Neural progenitor cell (in vitro differentiated cells): ENCODE results near the gene PTPRN2. TPM values are rescaled to one million over a fixed set of nuclear protein-coding genes. Genes with fewer than 3 reads are reported as not detected.

Source experiments
- DNase-seq: peaks from one replicate; pipeline ENCODE4 v3.0.0-alpha.2; 2016; ENCODE audit warnings: low spot score
- H2AFZ ChIP-seq: fragments of 200-600 bp; sonication (generic); replicated peaks from 2 replicates; pipeline ENCODE4 v1.6.1; 2016; ENCODE audit warnings: antibody characterized with exemption
- H3F3A ChIP-seq: fragments of 200-600 bp; sonication (generic); 2 replicates; pipeline ENCODE4 v1.6.1; 2016; ENCODE audit warnings: antibody characterized with exemption, low read depth
- H3K27ac ChIP-seq: fragments of 200-600 bp; sonication (generic); 2 replicates; pipeline ENCODE4 v1.5.1; 2016; ENCODE audit warnings: mild to moderate bottlenecking
- H3K27me3 ChIP-seq: fragments of 200-600 bp; sonication (generic); 2 replicates; pipeline ENCODE4 v1.6.1; 2016; ENCODE audit warnings: mild to moderate bottlenecking, moderate library complexity
- H3K36me3 ChIP-seq: fragments of 200-600 bp; sonication (generic); 2 replicates; pipeline ENCODE4 v1.5.1; 2016
- H3K4me1 ChIP-seq: fragments of 200-600 bp; sonication (generic); 2 replicates; pipeline ENCODE4 v1.6.1; 2016; ENCODE audit warnings: mixed run types
- H3K4me2 ChIP-seq: fragments of 200-600 bp; sonication (generic); 2 replicates; pipeline ENCODE4 v1.6.1; 2016
- H3K4me3 ChIP-seq: fragments of 200-600 bp; sonication (generic); 2 replicates; pipeline ENCODE4 v1.5.1; 2016
- H3K79me2 ChIP-seq: fragments of 200-600 bp; sonication (generic); 2 replicates; pipeline ENCODE4 v1.6.1; 2016; ENCODE audit warnings: low read depth
- H3K9ac ChIP-seq: fragments of 200-600 bp; sonication (generic); 2 replicates; pipeline ENCODE4 v1.6.1; 2016
- H3K9me3 ChIP-seq: fragments of 200-600 bp; sonication (generic); 2 replicates; pipeline ENCODE4 v1.5.1; 2016; ENCODE audit warnings: low read depth
- H4K20me1 ChIP-seq: fragments of 200-600 bp; sonication (generic); 2 replicates; pipeline ENCODE4 v1.6.1; 2016; ENCODE audit warnings: low read depth
- H3K27ac Mint-ChIP-seq: 3 replicates; pipeline ENCODE4 v1.8.0; 2021; ENCODE audit warnings: mixed read lengths
- H3K27me3 Mint-ChIP-seq: 2 replicates; pipeline ENCODE4 v1.8.0; 2022; ENCODE audit warnings: low read depth, mild to moderate bottlenecking, inconsistent platforms, moderate library complexity, mixed read lengths; ENCODE audit not compliant: insufficient read depth
- H3K36me3 Mint-ChIP-seq: 3 replicates; pipeline ENCODE4 v1.8.0; 2021; ENCODE audit warnings: mixed read lengths
- H3K4me1 Mint-ChIP-seq: 3 replicates; pipeline ENCODE4 v1.8.0; 2021; ENCODE audit warnings: mixed read lengths
- H3K4me3 Mint-ChIP-seq: 3 replicates; pipeline ENCODE4 v1.8.0; 2021; ENCODE audit warnings: mild to moderate bottlenecking, moderate library complexity, mixed read lengths
- H3K9me3 Mint-ChIP-seq: 3 replicates; pipeline ENCODE4 v1.8.0; 2020; ENCODE audit warnings: mixed read lengths
- CTCF ChIP-seq: fragments of 200-600 bp; sonication (generic); IDR thresholded peaks from 2 replicates; pipeline ENCODE4 v1.5.1; 2017; ENCODE audit warnings: antibody characterized with exemption, mild to moderate bottlenecking
- EZH2 ChIP-seq: fragments of 200-600 bp; sonication (generic); IDR thresholded peaks from 2 replicates; pipeline ENCODE4 v1.6.1; 2017; ENCODE audit warnings: antibody characterized with exemption, mild to moderate bottlenecking, moderate library complexity
- EZH2phosphoT487 ChIP-seq: fragments of 200-600 bp; sonication (generic); IDR thresholded peaks from 2 replicates; pipeline ENCODE4 v1.6.1; 2017; ENCODE audit warnings: antibody characterized with exemption
- total RNA-seq: library from RNA; depleted of rRNA; stranded (reverse); fragments of >200 nt; gene quantifications from 2 replicates; pipeline ENCODE4 v1.2.3, GENCODE V29; 2015; ENCODE audit warnings: low replicate concordance

PTPRN2 gene
- total RNA-seq, 1 donor from 2014 or later = 3.0 TPM

DNA sequence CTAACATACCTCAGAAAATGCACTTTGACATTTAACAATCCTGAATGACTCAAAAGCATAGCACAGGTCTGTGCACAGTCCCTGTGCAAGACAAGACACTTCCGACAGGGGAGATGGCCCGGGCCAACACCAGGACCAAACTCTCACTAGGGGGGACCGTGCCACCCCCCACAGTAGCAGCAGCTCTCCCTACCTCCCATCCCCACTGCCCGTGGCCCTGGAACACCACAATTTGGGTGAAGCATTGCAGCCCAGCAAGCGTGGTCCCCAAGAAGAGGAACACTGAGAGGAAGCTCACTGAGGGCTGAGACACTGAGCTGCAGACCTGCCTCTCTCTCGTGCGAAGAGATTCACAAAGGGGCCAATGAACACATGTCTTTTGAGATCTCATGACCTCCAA, 26.0 kb downstream of the PTPRN2 start:
- Histone ChIP-seq H3K79me2 (no peaks in the 10 kb centered on the region), H2AFZ (no peak overlapping the region), H3K36me3 (no peaks in the 10 kb centered on the region), H3F3A (no peaks in the 10 kb centered on the region), H3K9me3 (no peaks in the 10 kb centered on the region), H3K27me3 (no peaks in the 10 kb centered on the region), H3K27ac (no peak overlapping the region), H3K9ac (no peak overlapping the region), H3K4me1 (no peaks in the 10 kb centered on the region), H3K4me3 (no peak overlapping the region), H3K4me2 (no peak overlapping the region), H4K20me1 (no peaks in the 10 kb centered on the region)
- Mint-ChIP-seq H3K27ac (no peak overlapping the region), H3K4me3 (no peak overlapping the region), H3K27me3 (no peaks in the 10 kb centered on the region), H3K9me3 (no peaks in the 10 kb centered on the region), H3K36me3 (no peaks in the 10 kb centered on the region), H3K4me1 (peaks cover 15% of the 10 kb centered on the region)
- DNase-seq = no peak
- no peak for TF ChIP-seq EZH2phosphoT487
- no peak for TF ChIP-seq EZH2
- no peak for TF ChIP-seq CTCF

GRCh38 chr7:158560386-158560785, 27.2 kb downstream of the PTPRN2 start:
- Histone ChIP-seq H3K4me2 (no peak overlapping the region), H4K20me1 (no peaks in the 10 kb centered on the region), H3K27ac (no peak overlapping the region), H3K27me3 (no peaks in the 10 kb centered on the region), H3K4me3 (no peak overlapping the region), H3K4me1 (no peaks in the 10 kb centered on the region), H3F3A (no peaks in the 10 kb centered on the region), H2AFZ (no peak overlapping the region), H3K9me3 (no peaks in the 10 kb centered on the region), H3K9ac (no peak overlapping the region), H3K36me3 (no peaks in the 10 kb centered on the region), H3K79me2 (no peaks in the 10 kb centered on the region)
- DNase-seq = no peak
- peaks cover 3% of the 10 kb centered on the region for H3K9me3 Mint-ChIP-seq
- peaks cover 10% of the 10 kb centered on the region for H3K4me1 Mint-ChIP-seq
- H3K36me3 Mint-ChIP-seq = no peaks in the 10 kb centered on the region
- no peak overlapping the region for H3K4me3 Mint-ChIP-seq
- TF ChIP-seq EZH2 = no peak
- no peak for TF ChIP-seq EZH2phosphoT487
- TF ChIP-seq CTCF = no peak
- H3K27me3 Mint-ChIP-seq = peaks cover 2% of the 10 kb centered on the region
- H3K27ac Mint-ChIP-seq = no peak overlapping the region

DNA sequence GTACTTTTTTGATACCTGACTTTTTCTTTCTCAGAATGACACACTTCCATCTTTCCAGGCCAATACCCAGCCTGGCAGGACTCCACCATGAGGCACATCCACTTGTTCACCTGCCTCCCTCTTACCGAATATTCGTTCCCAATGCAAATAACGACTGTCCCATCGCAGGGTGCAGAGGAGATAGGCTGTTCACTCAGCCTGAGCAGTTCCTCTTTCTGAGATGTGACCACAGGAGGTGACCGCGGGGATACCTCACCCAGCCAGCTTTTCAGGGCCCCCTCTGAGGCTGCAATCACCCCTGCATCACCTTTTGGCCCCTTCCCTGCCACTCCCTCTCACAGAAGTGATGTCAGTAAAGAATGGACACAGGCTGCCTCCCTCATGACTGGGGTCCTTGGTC, 28.3 kb downstream of the PTPRN2 start:
- Histone ChIP-seq H3K79me2 (no peaks in the 10 kb centered on the region), H3K4me3 (no peak overlapping the region), H4K20me1 (no peaks in the 10 kb centered on the region), H2AFZ (no peak overlapping the region), H3K27me3 (no peaks in the 10 kb centered on the region), H3K9me3 (no peaks in the 10 kb centered on the region), H3K4me2 (no peak overlapping the region), H3K36me3 (no peaks in the 10 kb centered on the region), H3K4me1 (no peaks in the 10 kb centered on the region), H3K9ac (no peak overlapping the region), H3K27ac (no peak overlapping the region), H3F3A (no peaks in the 10 kb centered on the region)
- peaks cover 3% of the 10 kb centered on the region for H3K4me1 Mint-ChIP-seq
- TF ChIP-seq EZH2phosphoT487 = no peak
- TF ChIP-seq EZH2 = no peak
- no peak for TF ChIP-seq CTCF
- peaks cover 5% of the 10 kb centered on the region for H3K27me3 Mint-ChIP-seq
- DNase-seq = no peak
- H3K36me3 Mint-ChIP-seq = no peaks in the 10 kb centered on the region
- no peak overlapping the region for H3K27ac Mint-ChIP-seq
- H3K9me3 Mint-ChIP-seq = peaks cover 3% of the 10 kb centered on the region
- no peak overlapping the region for H3K4me3 Mint-ChIP-seq
